Fibroblast of lung (primary cell): Measurements from ENCODE around the gene HAVCR2. TPM values are rescaled to one million over a fixed set of nuclear protein-coding genes. Genes with fewer than 3 reads are reported as not detected.

Experiments used
- DNase-seq, 2 donors: peaks; one replicate each; pipeline versions ENCODE4 v3.0.0 to v3.0.0-alpha.2; 2010; ENCODE audit warnings: low read depth in 2 of 2
- H2AFZ ChIP-seq: 2 replicates; pipeline ENCODE4 v1.5.1; 2012; ENCODE audit warnings: low read length, control low read depth, inconsistent platforms
- H3K27ac ChIP-seq: 2 replicates; pipeline ENCODE4 v1.5.1; 2011; ENCODE audit warnings: low read length, control low read depth; ENCODE audit not compliant: insufficient read depth
- H3K27me3 ChIP-seq: 2 replicates; pipeline ENCODE4 v1.5.1; 2011; ENCODE audit warnings: mild to moderate bottlenecking, low read length; ENCODE audit not compliant: control insufficient read depth, insufficient read depth
- H3K36me3 ChIP-seq: 2 replicates; pipeline ENCODE4 v1.5.1; 2011; ENCODE audit warnings: low read length; ENCODE audit not compliant: control insufficient read depth, insufficient read depth
- H3K4me1 ChIP-seq: 2 replicates; pipeline ENCODE4 v1.5.1; 2011; ENCODE audit warnings: low read length; ENCODE audit not compliant: control insufficient read depth, insufficient read depth; ENCODE audit errors: extremely low read depth
- H3K4me2 ChIP-seq: 2 replicates; pipeline ENCODE4 v1.5.1; 2011; ENCODE audit warnings: low read length, control low read depth; ENCODE audit not compliant: insufficient read depth; ENCODE audit errors: extremely low read depth
- H3K4me3 ChIP-seq, 4 experiments: fragments of 200-600 bp in 1 of 4; sonication (generic) in 1 of 4; replicated peaks in 1 of 4; 2 replicates each; pipeline ENCODE4 v1.5.1; 2011 to 2016; ENCODE audit warnings: low read length in 4 of 4, low read depth in 3 of 4, mild to moderate bottlenecking in 3 of 4, control low read depth in 2 of 4, inconsistent platforms in 1 of 4, mixed read lengths in 1 of 4; ENCODE audit not compliant: insufficient read depth in 1 of 4; ENCODE audit errors: control extremely low read depth in 1 of 4
- H3K79me2 ChIP-seq: 2 replicates; pipeline ENCODE4 v1.5.1; 2012; ENCODE audit warnings: mild to moderate bottlenecking, low read length, inconsistent platforms; ENCODE audit not compliant: control insufficient read depth, insufficient read depth
- H3K9ac ChIP-seq: 2 replicates; pipeline ENCODE4 v1.5.1; 2011; ENCODE audit warnings: mild to moderate bottlenecking, low read length, control low read depth; ENCODE audit not compliant: insufficient read depth
- H3K9me3 ChIP-seq: 2 replicates; pipeline ENCODE4 v1.5.1; 2012; ENCODE audit warnings: low read depth, low read length; ENCODE audit not compliant: control insufficient read depth, insufficient read depth
- H4K20me1 ChIP-seq: 2 replicates; pipeline ENCODE4 v1.5.1; 2011; ENCODE audit warnings: low read length; ENCODE audit not compliant: control insufficient read depth, insufficient read depth; ENCODE audit errors: extremely low read depth
- CTCF ChIP-seq, 2 donors: IDR thresholded peaks in 1 of 2; conservative IDR thresholded peaks in 1 of 2; 1 replicate in 1 of 2; 2 replicates in 1 of 2; pipeline ENCODE4 v1.5.1; 2011 to 2012; ENCODE audit warnings: low read length in 2 of 2, control low read depth in 1 of 2, inconsistent platforms in 1 of 2, low read depth in 1 of 2, mild to moderate bottlenecking in 1 of 2
- EZH2 ChIP-seq: IDR thresholded peaks from 2 replicates; pipeline ENCODE4 v1.5.1; 2012; ENCODE audit warnings: low read length, control low read depth, mild to moderate bottlenecking; ENCODE audit errors: missing control alignments
- polyA plus RNA-seq, 2 donors: library from polyadenylated mRNA; depleted of rRNA in 1 of 2; stranded (reverse) in 1 of 2; unstranded in 1 of 2; fragments of >200 nt; gene quantifications; 2 replicates each; pipeline ENCODE4 v1.2.1, GENCODE V29; 2011 to 2012; ENCODE audit warnings: missing spikeins in 1 of 2
- total RNA-seq: library from RNA; depleted of rRNA; stranded (reverse); fragments of >200 nt; gene quantifications from 2 replicates; pipeline ENCODE4 v1.2.1, GENCODE V29; 2014

Gene HAVCR2
- total and polyA plus RNA-seq, 2 donors (not counting 1 experiment from before 2014, with no cell fraction given), result 0.56 to 2.5 TPM

- Histone ChIP-seq H3K9ac (no peak overlapping the region), H3K36me3 (no peaks in the 10 kb centered on the region), H3K4me1 (peaks cover 2% of the 10 kb centered on the region), H3K27me3 (no peaks in the 10 kb centered on the region), H3K79me2 (no peaks in the 10 kb centered on the region), H4K20me1 (no peaks in the 10 kb centered on the region), H3K9me3 (no peaks in the 10 kb centered on the region), H3K4me2 (no peak overlapping the region), H3K4me3 (no peak overlapping the region), H3K27ac (no peak overlapping the region), H2AFZ (no peak overlapping the region)
- DNase-seq, result no peak
- TF ChIP-seq EZH2 (no peak), CTCF (conservative IDR thresholded peaks at IDR 0.05 in 1 of 2, IDR thresholded peaks at IDR 0.05 in 1 of 2; ENCODE audit: low read depth in 1 of 2, low read length in 2 of 2) (no peak)
Observed at GRCh38 chr5:157116483-157116954, 7.7 kb upstream of the HAVCR2 start.

DNA sequence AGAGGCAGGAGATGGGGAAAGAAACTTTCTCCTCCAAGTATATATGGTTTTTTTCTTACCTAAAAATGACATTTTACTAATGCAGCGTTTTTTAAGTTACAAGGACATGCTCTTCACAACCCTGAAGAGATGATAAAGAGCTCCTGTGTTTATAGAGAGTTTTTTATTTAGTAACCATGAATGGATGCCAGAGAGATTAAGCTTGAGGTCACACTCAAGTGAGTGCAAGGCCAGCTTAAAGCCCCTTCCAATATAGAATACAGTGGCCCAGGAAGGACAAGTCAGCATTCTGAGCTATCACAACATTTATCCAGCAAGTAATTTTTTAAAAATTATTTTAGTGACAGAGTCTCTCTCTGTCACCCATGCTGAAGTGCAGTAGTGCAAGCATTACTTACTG lies 6.7 kb upstream of the HAVCR2 start:
- Histone ChIP-seq H3K9me3 (no peaks in the 10 kb centered on the region), H3K4me2 (no peak overlapping the region), H3K27ac (no peak overlapping the region), H3K36me3 (no peaks in the 10 kb centered on the region), H4K20me1 (no peaks in the 10 kb centered on the region), H3K79me2 (no peaks in the 10 kb centered on the region), H2AFZ (no peak overlapping the region), H3K4me1 (peaks cover 2% of the 10 kb centered on the region), H3K9ac (no peak overlapping the region), H3K4me3 (no peak overlapping the region), H3K27me3 (no peaks in the 10 kb centered on the region)
- no peak for DNase-seq
- TF ChIP-seq CTCF (conservative IDR thresholded peaks at IDR 0.05 in 1 of 2, IDR thresholded peaks at IDR 0.05 in 1 of 2; ENCODE audit: low read depth in 1 of 2, low read length in 2 of 2), result no peak
- TF ChIP-seq EZH2, result no peak

DNA sequence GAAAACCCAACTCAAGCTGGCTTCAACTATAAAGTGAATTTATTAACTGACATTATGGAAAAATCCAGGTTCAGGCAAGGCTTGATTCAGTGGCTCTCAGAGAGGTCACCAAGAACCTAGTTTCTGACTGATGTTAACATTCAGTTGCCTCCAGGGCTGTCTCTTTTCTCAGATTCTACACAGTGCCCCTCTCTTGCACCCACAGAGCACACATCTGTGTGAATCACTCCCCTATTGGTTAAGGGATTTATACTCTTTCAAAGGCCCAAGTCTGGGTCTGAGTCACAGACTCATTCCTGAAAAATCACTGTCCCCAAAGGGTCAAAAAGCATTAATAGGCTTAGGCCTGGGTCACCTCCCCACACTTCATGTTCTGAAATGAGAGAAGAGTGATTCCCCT lies 6.2 kb upstream of the HAVCR2 start:
- Histone ChIP-seq H3K4me3 (no peak overlapping the region), H4K20me1 (no peaks in the 10 kb centered on the region), H3K9me3 (no peaks in the 10 kb centered on the region), H3K79me2 (no peaks in the 10 kb centered on the region), H2AFZ (no peak overlapping the region), H3K4me1 (peaks cover 2% of the 10 kb centered on the region), H3K36me3 (no peaks in the 10 kb centered on the region), H3K27ac (no peak overlapping the region), H3K9ac (no peak overlapping the region), H3K4me2 (no peak overlapping the region), H3K27me3 (no peaks in the 10 kb centered on the region)
- TF ChIP-seq CTCF (conservative IDR thresholded peaks at IDR 0.05 in 1 of 2, IDR thresholded peaks at IDR 0.05 in 1 of 2; ENCODE audit: low read depth in 1 of 2, low read length in 2 of 2) (no peak), EZH2 (no peak)
- no peak for DNase-seq
